ENCODE measurements around the gene KRT27.

GRCh38 chr17:40782450-40782849, at the start of gene KRT27:
- TF ChIP-seq ESRRG (CRISPR knock-in tag; IDR thresholded peaks at IDR 0.05) (no peak), ZFP3 (CRISPR knock-in tag; IDR thresholded peaks at IDR 0.05) (no peak)
